H1 (cell line): ENCODE results near the gene SAMD15. TPM values are rescaled to one million over a fixed set of nuclear protein-coding genes. Genes with fewer than 3 reads are reported as not detected.

Experiments
- HDAC2 ChIP-seq, 2 experiments: fragments of 300-600 bp in 1 of 2; sonication (generic) in 1 of 2; IDR thresholded peaks; 2 replicates each; pipeline ENCODE4 v1.6.1; 2011 to 2012; ENCODE audit warnings: low read depth in 2 of 2, low read length in 2 of 2, mild to moderate bottlenecking in 2 of 2, moderate library complexity in 2 of 2, borderline replicate concordance in 1 of 2, inconsistent platforms in 1 of 2
- JUND ChIP-seq: IDR thresholded peaks from 2 replicates; pipeline ENCODE4 v1.6.1; 2011; ENCODE audit warnings: mild to moderate bottlenecking, improper control_type of control experiment, low read length
- NANOG ChIP-seq: IDR thresholded peaks from 2 replicates; pipeline ENCODE4 v1.6.1; 2011; ENCODE audit warnings: low read length, low read depth, mild to moderate bottlenecking, inconsistent platforms; ENCODE audit not compliant: insufficient read depth, poor library complexity, severe bottlenecking
- RFX5 ChIP-seq: IDR thresholded peaks from 2 replicates; pipeline ENCODE4 v1.6.1; 2011; ENCODE audit warnings: low read depth, low read length, improper control_type of control experiment, borderline replicate concordance
- TCF12 ChIP-seq: IDR thresholded peaks from 2 replicates; pipeline ENCODE4 v1.6.1; 2011; ENCODE audit warnings: low read depth, mild to moderate bottlenecking, low read length
- YY1 ChIP-seq: IDR thresholded peaks from 2 replicates; pipeline ENCODE4 v1.6.1; 2011; ENCODE audit warnings: low read depth, mild to moderate bottlenecking, low read length
- polyA plus RNA-seq, 7 experiments: library from polyadenylated mRNA; depleted of rRNA in 3 of 7; stranded (reverse) in 5 of 7; unstranded in 2 of 7; fragments of >200 nt in 5 of 7; fragments of 200-250 nt in 2 of 7; gene quantifications; 1 replicate in 5 of 7; 2 replicates in 1 of 7; 4 replicates in 1 of 7; pipeline versions ENCODE4 v1.2.1 to v1.2.3, GENCODE V29; 2011 to 2013; ENCODE audit warnings: missing spikeins in 2 of 7, mixed read lengths in 2 of 7
- total RNA-seq: library from RNA; stranded (reverse); fragmentation: NEBNext Ultra II Directional; extraction: Animal tissue kit (Norgen Biotek cat#: 25700); gene quantifications from 2 replicates; pipeline ENCODE4 v1.2.1, GENCODE V29; 2021
- TF ChIP-seq, protein P1 (sequence below): IDR thresholded peaks from 2 replicates; pipeline ENCODE4 v1.6.1; 2012; ENCODE audit warnings: low read length, inconsistent platforms

The SAMD15 gene
- total and polyA plus RNA-seq, 2 of the 8 experiments (the other 6 are each of a cell fraction or from before 2014, with no cell fraction given) = 0.17 to 1.0 TPM

DNA sequence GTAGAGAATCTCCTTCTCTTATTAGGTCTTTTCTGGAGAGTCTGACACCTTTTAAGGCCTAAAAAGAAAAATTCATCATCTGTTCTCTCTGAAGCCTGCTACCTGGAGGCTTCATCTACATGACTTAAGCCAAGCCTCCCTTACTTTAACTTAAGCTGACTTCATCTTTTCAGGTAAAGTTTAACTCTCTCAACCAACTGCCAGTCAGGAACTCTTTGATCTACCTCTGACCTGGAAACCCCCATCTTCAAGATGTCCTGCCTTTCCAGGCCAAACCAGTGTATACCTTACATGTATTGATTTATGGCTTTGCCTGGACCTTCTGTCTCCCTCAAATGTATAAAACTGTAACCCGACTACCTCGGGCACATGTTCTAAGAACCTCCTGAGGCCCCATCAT is 38.9 kb upstream of the SAMD15 start (continued):
- TF ChIP-seq, protein P1, sequence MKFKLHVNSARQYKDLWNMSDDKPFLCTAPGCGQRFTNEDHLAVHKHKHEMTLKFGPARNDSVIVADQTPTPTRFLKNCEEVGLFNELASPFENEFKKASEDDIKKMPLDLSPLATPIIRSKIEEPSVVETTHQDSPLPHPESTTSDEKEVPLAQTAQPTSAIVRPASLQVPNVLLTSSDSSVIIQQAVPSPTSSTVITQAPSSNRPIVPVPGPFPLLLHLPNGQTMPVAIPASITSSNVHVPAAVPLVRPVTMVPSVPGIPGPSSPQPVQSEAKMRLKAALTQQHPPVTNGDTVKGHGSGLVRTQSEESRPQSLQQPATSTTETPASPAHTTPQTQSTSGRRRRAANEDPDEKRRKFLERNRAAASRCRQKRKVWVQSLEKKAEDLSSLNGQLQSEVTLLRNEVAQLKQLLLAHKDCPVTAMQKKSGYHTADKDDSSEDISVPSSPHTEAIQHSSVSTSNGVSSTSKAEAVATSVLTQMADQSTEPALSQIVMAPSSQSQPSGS = peak; percentile 66; the same call in 1 of the 2 replicates
- peak; percentile 37; the same call in 1 of the 2 replicates for TF ChIP-seq JUND
- TF ChIP-seq RFX5 = no peak
- no peak for TF ChIP-seq YY1
- TF ChIP-seq HDAC2 (IDR thresholded peaks at IDR 0.05; ENCODE audit: borderline replicate concordance in 1 of 2, low read depth in 2 of 2, low read length in 2 of 2) = no peak; a peak in 1 of 4 replicates
- TF ChIP-seq NANOG = no peak
- TF ChIP-seq TCF12 = no peak
